Measurements from ENCODE around the gene LEPR.

LEPR gene

GRCh38 chr1:65432918-65433317, 12.4 kb downstream of the LEPR start:
- Histone ChIP-seq H2AFZ (ENCODE audit: low read length) (no peak overlapping the region), H3K4me2 (ENCODE audit: low read depth, low read length) (no peak overlapping the region), H3K9me3 (replicated peaks; ENCODE audit: insufficient read depth, low read length) (no peaks in the 10 kb centered on the region), H3K4me3 (ENCODE audit: low read length) (no peak overlapping the region), H3K27me3 (replicated peaks; ENCODE audit: insufficient read depth, low read length) (no peaks in the 10 kb centered on the region), H3K79me2 (ENCODE audit: low read length) (no peaks in the 10 kb centered on the region), H3K9me2 (replicated peaks; ENCODE audit: insufficient read depth, low read length) (no peaks in the 10 kb centered on the region), H3K4me1 (ENCODE audit: low read length) (no peaks in the 10 kb centered on the region), H4K20me1 (ENCODE audit: insufficient read depth, low read length) (no peaks in the 10 kb centered on the region), H3K36me3 (replicated peaks; ENCODE audit: insufficient read depth, low read length) (no peaks in the 10 kb centered on the region), H3F3A (ENCODE audit: insufficient read depth, low read length) (no peaks in the 10 kb centered on the region), H3K27ac (ENCODE audit: low read length) (no peak overlapping the region), H3K9ac (ENCODE audit: low read length) (no peak overlapping the region)
- no peak for DNase-seq
- TF ChIP-seq CTCF (IDR thresholded peaks at IDR 0.05; ENCODE audit: low read length) (no peak), EZH2phosphoT487 (IDR thresholded peaks at IDR 0.05; ENCODE audit: low read length) (no peak)

- no peak for DNase-seq
- no peaks in the 10 kb centered on the region for H3K9me2 ChIP-seq (replicated peaks; ENCODE audit: insufficient read depth, low read length)
- H3K4me2 ChIP-seq (ENCODE audit: low read depth, low read length): no peak overlapping the region
- no peaks in the 10 kb centered on the region for H4K20me1 ChIP-seq (ENCODE audit: insufficient read depth, low read length)
- H3K79me2 ChIP-seq (ENCODE audit: low read length): no peaks in the 10 kb centered on the region
- no peak overlapping the region for H3K9ac ChIP-seq (ENCODE audit: low read length)
- no peaks in the 10 kb centered on the region for H3K4me1 ChIP-seq (ENCODE audit: low read length)
- no peaks in the 10 kb centered on the region for H3K9me3 ChIP-seq (replicated peaks; ENCODE audit: insufficient read depth, low read length)
- no peaks in the 10 kb centered on the region for H3K36me3 ChIP-seq (replicated peaks; ENCODE audit: insufficient read depth, low read length)
- no peak overlapping the region for H3K27ac ChIP-seq (ENCODE audit: low read length)
- H3K27me3 ChIP-seq (replicated peaks; ENCODE audit: insufficient read depth, low read length): no peaks in the 10 kb centered on the region
- no peak overlapping the region for H3K4me3 ChIP-seq (ENCODE audit: low read length)
- no peak overlapping the region for H2AFZ ChIP-seq (ENCODE audit: low read length)
- no peaks in the 10 kb centered on the region for H3F3A ChIP-seq (ENCODE audit: insufficient read depth, low read length)
- TF ChIP-seq CTCF (IDR thresholded peaks at IDR 0.05; ENCODE audit: low read length) (peak; percentile 11; the same call in 1 of the 2 replicates), EZH2phosphoT487 (IDR thresholded peaks at IDR 0.05; ENCODE audit: low read length) (no peak)
These were observed 13.8 kb downstream of the LEPR start for GRCh38 chr1:65434255-65434654.

GRCh38 chr1:65434760-65435159, 14.3 kb downstream of the LEPR start:
- Histone ChIP-seq H4K20me1 (ENCODE audit: insufficient read depth, low read length) (no peaks in the 10 kb centered on the region), H3K4me1 (ENCODE audit: low read length) (no peaks in the 10 kb centered on the region), H3K4me3 (ENCODE audit: low read length) (no peak overlapping the region), H3K79me2 (ENCODE audit: low read length) (no peaks in the 10 kb centered on the region), H3K9me3 (replicated peaks; ENCODE audit: insufficient read depth, low read length) (no peaks in the 10 kb centered on the region), H3K9me2 (replicated peaks; ENCODE audit: insufficient read depth, low read length) (no peaks in the 10 kb centered on the region), H2AFZ (ENCODE audit: low read length) (no peak overlapping the region), H3K4me2 (ENCODE audit: low read depth, low read length) (no peak overlapping the region), H3F3A (ENCODE audit: insufficient read depth, low read length) (no peaks in the 10 kb centered on the region), H3K36me3 (replicated peaks; ENCODE audit: insufficient read depth, low read length) (no peaks in the 10 kb centered on the region), H3K27me3 (replicated peaks; ENCODE audit: insufficient read depth, low read length) (no peaks in the 10 kb centered on the region), H3K27ac (ENCODE audit: low read length) (no peak overlapping the region), H3K9ac (ENCODE audit: low read length) (no peak overlapping the region)
- no peak for DNase-seq
- TF ChIP-seq EZH2phosphoT487 (IDR thresholded peaks at IDR 0.05; ENCODE audit: low read length): no peak
- TF ChIP-seq CTCF (IDR thresholded peaks at IDR 0.05; ENCODE audit: low read length): no peak
- no peak for TF ChIP-seq EZH2 (optimal IDR thresholded peaks at IDR 0.05; ENCODE audit: low read depth, low read length)
